HG02759 (cell line): ENCODE results near the gene ALB.
"Not testable (repeated sequence)": the region's sequence is repeated elsewhere in the genome, so short reads cannot be mapped to it uniquely, and the experiment has no call there.

Source experiments
- ATAC-seq: cut with Tn5 transposase; IDR thresholded peaks from one replicate; pipeline ENCODE4 v1.9.1; 2021; ENCODE audit warnings: mild to moderate bottlenecking, moderate library complexity; ENCODE audit not compliant: unreplicated experiment

The ALB gene

GRCh38 chr4:73404042-73404441 is at the start of gene ALB:
Gene ALB, plus strand, starts transcription at chr4:73404287. Its CDS starts 41 bp downstream, at chr4:73404328.
- no peak for ATAC-seq

- ATAC-seq: not testable (repeated sequence)
These were observed 46.9 kb upstream of the ALB start for GRCh38 chr4:73357174-73357573.

GRCh38 chr4:73369506-73370199 is 34.4 kb upstream of the ALB start:
- ATAC-seq: not testable (repeated sequence)

- no peak for ATAC-seq
These were observed 28.8 kb upstream of the ALB start for GRCh38 chr4:73375328-73375741.

GRCh38 chr4:73376251-73376650 is 27.8 kb upstream of the ALB start:
- ATAC-seq: no peak

GRCh38 chr4:73376976-73377375 is 27.1 kb upstream of the ALB start:
- no peak for ATAC-seq

- ATAC-seq: no peak
These were observed 25.2 kb upstream of the ALB start for GRCh38 chr4:73378887-73379286.

GRCh38 chr4:73379946-73380345 is 24.1 kb upstream of the ALB start:
- ATAC-seq: no peak

GRCh38 chr4:73381214-73381613 is 22.9 kb upstream of the ALB start:
- ATAC-seq: no peak

- ATAC-seq: no peak
These were observed 20.6 kb upstream of the ALB start for GRCh38 chr4:73383452-73383851.

- ATAC-seq: no peak
These were observed 16.5 kb upstream of the ALB start for GRCh38 chr4:73387552-73387951.

- no peak for ATAC-seq
These were observed 15.2 kb upstream of the ALB start for GRCh38 chr4:73388887-73389286.

GRCh38 chr4:73389663-73390062 is 14.4 kb upstream of the ALB start:
- ATAC-seq: not testable (repeated sequence)

- ATAC-seq: no peak
These were observed 12.3 kb upstream of the ALB start for GRCh38 chr4:73391774-73392173.

- no peak for ATAC-seq
These were observed 11.2 kb upstream of the ALB start for GRCh38 chr4:73392936-73393335.

GRCh38 chr4:73396304-73396703 is 7.8 kb upstream of the ALB start:
- ATAC-seq: no peak

- no peak for ATAC-seq
These were observed 6.8 kb upstream of the ALB start for GRCh38 chr4:73396993-73397972.

GRCh38 chr4:73401412-73401811 is 2.7 kb upstream of the ALB start:
- no peak for ATAC-seq

GRCh38 chr4:73404457-73404856 is 370 bp downstream of the ALB start:
- no peak for ATAC-seq

GRCh38 chr4:73405138-73405537 is 1.1 kb downstream of the ALB start:
- ATAC-seq: no peak

GRCh38 chr4:73406548-73406875 is 2.4 kb downstream of the ALB start:
- no peak for ATAC-seq

- no peak for ATAC-seq
These were observed 3.2 kb downstream of the ALB start for GRCh38 chr4:73407227-73407673.
